K562 (cell line): ENCODE results near the gene HPSE2.

Experiments used
- CHD2 ChIP-seq: IDR thresholded peaks from 2 replicates; pipeline ENCODE4 v1.6.1; 2011; ENCODE audit warnings: low read depth, low read length
- JUN ChIP-seq, 2 experiments: sonication (generic) in 1 of 2; formaldehyde crosslinking in 1 of 2; IDR thresholded peaks; 2 replicates each; pipeline versions ENCODE4 v1.6.1 to v1.8.0; 2012 to 2022; ENCODE audit warnings: borderline replicate concordance in 2 of 2, mild to moderate bottlenecking in 2 of 2, improper control_type of control experiment in 1 of 2, low read depth in 1 of 2, low read length in 1 of 2, missing genetic modification reagents in 1 of 2
- KLF6 ChIP-seq: fragments of 250-450 bp; sonication (Bioruptor Pico); IDR thresholded peaks from 2 replicates; pipeline ENCODE4 v1.4.0; 2020; ENCODE audit warnings: mild to moderate bottlenecking, moderate library complexity, borderline replicate concordance
- NCOR1 ChIP-seq: fragments of 450-650 bp; IDR thresholded peaks from 2 replicates; pipeline ENCODE4 v1.6.1; 2016; ENCODE audit warnings: mild to moderate bottlenecking, moderate library complexity
- PURB ChIP-seq: sonication (generic); formaldehyde crosslinking; IDR thresholded peaks from 2 replicates; pipeline ENCODE4 v1.9.0; 2021; ENCODE audit warnings: low read depth, mild to moderate bottlenecking, missing genetic modification reagents
- RFX1 ChIP-seq: fragments of 450-650 bp; IDR thresholded peaks from 2 replicates; pipeline ENCODE4 v1.6.1; 2016; ENCODE audit warnings: mild to moderate bottlenecking, moderate library complexity
- RNF2 ChIP-seq: sonication (generic); IDR thresholded peaks from 2 replicates; pipeline ENCODE4 v1.6.1; 2016

- no peak for TF ChIP-seq KLF6 (CRISPR knock-in tag)
- no peak for TF ChIP-seq RNF2
- no peak for TF ChIP-seq RFX1
- no peak for TF ChIP-seq JUN (IDR thresholded peaks at IDR 0.05; ENCODE audit: borderline replicate concordance, low read depth, low read length)
- TF ChIP-seq JUN (CRISPR knock-in tag; IDR thresholded peaks at IDR 0.05; ENCODE audit: borderline replicate concordance) = no peak
- TF ChIP-seq NCOR1 = no peak
- no peak for TF ChIP-seq PURB
- TF ChIP-seq CHD2 = no peak
These were observed 282.4 kb downstream of the HPSE2 start for GRCh38 chr10:98953251-98953650.
